HCT116 (cell line): Measurements from ENCODE around the gene MNT. TPM values are rescaled to one million over a fixed set of nuclear protein-coding genes. Genes with fewer than 3 reads are reported as not detected.

Source experiments
- ATAC-seq: fragments of 200-7000 bp; cut with Tn5 transposase; 2 replicates; pipeline ENCODE4 v1.9.1; 2020; ENCODE audit warnings: mild to moderate bottlenecking, moderate library complexity
- BruUV-seq: library from RNA; stranded (reverse); fragments of 400-500 nt; replicated peaks from 2 replicates; lab custom pipeline; 2021; lab: Mats Ljungman, UMichigan
- CTCF ChIA-PET: fragments of 300-600 bp; sonication (Branson Sonifier 250); formaldehyde crosslinking; loops from one replicate; lab custom pipeline; 2021; ENCODE audit warnings: antibody characterized with exemption; lab: Charles Lee
- POLR2A ChIA-PET: fragments of 300-600, 350-600 bp; sonication (Branson Sonifier 250); formaldehyde crosslinking; loops from one replicate; lab custom pipeline; 2021; ENCODE audit warnings: antibody characterized with exemption; lab: Charles Lee
- RAD21 ChIA-PET, 2 experiments: fragments of 300-600 bp; sonication (Branson Sonifier 250); formaldehyde crosslinking; loops; one replicate each; lab custom pipeline; 2023; ENCODE audit warnings: low total read pairs in 2 of 2; ENCODE audit not compliant: uncharacterized antibody in 2 of 2, unreplicated experiment in 2 of 2, low non-redundant PET in 1 of 2; lab: Charles Lee
- DNase-seq: peaks from one replicate; pipeline ENCODE4 v3.0.0-alpha.2; 2010; ENCODE audit warnings: low read depth, low spot score
- H2AFZ ChIP-seq: fragments of 200-600 bp; shearing (Covaris generic), sonication (generic); 2 replicates; pipeline ENCODE4 v1.6.1; 2017; ENCODE audit warnings: low read depth, mixed run types, mixed read lengths, antibody characterized with exemption, low read length; ENCODE audit not compliant: poor library complexity, severe bottlenecking
- H3K27ac ChIP-seq: 2 replicates; pipeline ENCODE4 v1.5.1; 2012; ENCODE audit warnings: low read depth, low read length
- H3K27me3 ChIP-seq: fragments of 200-600 bp; sonication (generic); 2 replicates; pipeline ENCODE4 v1.6.1; 2016; ENCODE audit warnings: mixed run types, low read length, mixed read lengths; ENCODE audit not compliant: insufficient read depth
- H3K36me3 ChIP-seq, 2 experiments: fragments of 200-500 bp in 1 of 2; fragments of 200-600 bp in 1 of 2; sonication (Bioruptor generic) in 1 of 2; sonication (generic) in 1 of 2; 2 replicates each; pipeline versions ENCODE4 v1.5.1 to v1.6.1; 2014 to 2016; ENCODE audit warnings: low read length in 2 of 2, inconsistent platforms in 1 of 2, mixed read lengths in 1 of 2, mixed run types in 1 of 2; ENCODE audit not compliant: insufficient read depth in 2 of 2, control insufficient read depth in 1 of 2
- H3K4me1 ChIP-seq, 2 experiments: fragments of 200-600 bp in 1 of 2; sonication (generic) in 1 of 2; 2 replicates each; pipeline versions ENCODE4 v1.5.1 to v1.6.1; 2012 to 2017; ENCODE audit warnings: low read length in 2 of 2, inconsistent platforms in 1 of 2, mild to moderate bottlenecking in 1 of 2, mixed read lengths in 1 of 2, mixed run types in 1 of 2, moderate library complexity in 1 of 2; ENCODE audit not compliant: insufficient read depth in 2 of 2, control insufficient read depth in 1 of 2
- H3K4me2 ChIP-seq: fragments of 200-600 bp; sonication (generic); 2 replicates; pipeline ENCODE4 v1.6.1; 2017; ENCODE audit warnings: mixed run types, low read length, mixed read lengths
- H3K4me3 ChIP-seq, 2 experiments: fragments of 200-600 bp in 1 of 2; sonication (generic) in 1 of 2; replicated peaks in 1 of 2; 2 replicates each; pipeline ENCODE4 v1.5.1; 2011 to 2016; ENCODE audit warnings: low read length in 2 of 2, control low read depth in 1 of 2, low read depth in 1 of 2, mild to moderate bottlenecking in 1 of 2, mixed read lengths in 1 of 2, mixed run types in 1 of 2
- H3K79me2 ChIP-seq: fragments of 200-600 bp; sonication (generic); 2 replicates; pipeline ENCODE4 v1.6.1; 2017; ENCODE audit warnings: mild to moderate bottlenecking, mixed run types, low read length, moderate library complexity, mixed read lengths; ENCODE audit not compliant: insufficient read depth
- H3K9ac ChIP-seq: fragments of 200-600 bp; sonication (generic); 2 replicates; pipeline ENCODE4 v1.6.1; 2016; ENCODE audit warnings: low read length, mixed read lengths
- H3K9me2 ChIP-seq: fragments of 200-600 bp; sonication (generic), shearing (Covaris generic); 2 replicates; pipeline ENCODE4 v1.6.1; 2017; ENCODE audit warnings: mixed run types, mild to moderate bottlenecking, moderate library complexity; ENCODE audit not compliant: insufficient read depth
- H3K9me3 ChIP-seq, 2 experiments: fragments of 200-500 bp in 1 of 2; fragments of 200-600 bp in 1 of 2; sonication (Bioruptor generic) in 1 of 2; sonication (generic) in 1 of 2; 2 replicates each; pipeline ENCODE4 v1.6.1; 2014 to 2017; ENCODE audit warnings: low read length in 2 of 2, mixed read lengths in 2 of 2, inconsistent platforms in 1 of 2, low read depth in 1 of 2, mild to moderate bottlenecking in 1 of 2, mixed run types in 1 of 2, moderate library complexity in 1 of 2; ENCODE audit not compliant: control insufficient read depth in 1 of 2, insufficient read depth in 1 of 2
- H4K20me1 ChIP-seq: fragments of 200-600 bp; sonication (generic), shearing (Covaris generic); 2 replicates; pipeline ENCODE4 v1.6.1; 2017; ENCODE audit warnings: mixed run types, mild to moderate bottlenecking, moderate library complexity; ENCODE audit not compliant: insufficient read depth
- ATF3 ChIP-seq: IDR thresholded peaks from 2 replicates; pipeline ENCODE4 v1.6.1; 2012
- CBX3 ChIP-seq: IDR thresholded peaks from 2 replicates; pipeline ENCODE4 v1.6.1; 2012; ENCODE audit warnings: low read depth
- EGR1 ChIP-seq: IDR thresholded peaks from 2 replicates; pipeline ENCODE4 v1.6.1; 2012; ENCODE audit warnings: low read depth
- ELF1 ChIP-seq: IDR thresholded peaks from 2 replicates; pipeline ENCODE4 v1.6.1; 2012; ENCODE audit warnings: low read depth, borderline replicate concordance
- EZH2phosphoT487 ChIP-seq: fragments of 200-600 bp; IDR thresholded peaks from 2 replicates; pipeline ENCODE4 v1.6.1; 2018; ENCODE audit warnings: antibody characterized with exemption, borderline replicate concordance
- FOSL1 ChIP-seq: IDR thresholded peaks from 2 replicates; pipeline ENCODE4 v1.6.1; 2012; ENCODE audit warnings: low read depth
- JUND ChIP-seq: IDR thresholded peaks from 2 replicates; pipeline ENCODE4 v1.6.1; 2012
- MAX ChIP-seq: IDR thresholded peaks from 2 replicates; pipeline ENCODE4 v1.6.1; 2012
- POLR2AphosphoS5 ChIP-seq: IDR thresholded peaks from 2 replicates; pipeline ENCODE4 v1.6.1; 2011; ENCODE audit warnings: mild to moderate bottlenecking, low read depth, low read length, moderate library complexity
- RAD21 ChIP-seq: IDR thresholded peaks from 2 replicates; pipeline ENCODE4 v1.6.1; 2012; ENCODE audit warnings: low read depth, mild to moderate bottlenecking
- SIN3A ChIP-seq: IDR thresholded peaks from 2 replicates; pipeline ENCODE4 v1.6.1; 2012; ENCODE audit warnings: low read depth
- SP1 ChIP-seq: IDR thresholded peaks from 2 replicates; pipeline ENCODE4 v1.6.1; 2012; ENCODE audit warnings: low read depth
- SRF ChIP-seq: IDR thresholded peaks from 2 replicates; pipeline ENCODE4 v1.6.1; 2012; ENCODE audit warnings: low read depth
- TCF7L2 ChIP-seq: IDR thresholded peaks from 2 replicates; pipeline ENCODE4 v1.7.0; 2011; ENCODE audit warnings: borderline replicate concordance, inconsistent platforms; ENCODE audit not compliant: insufficient read depth, insufficient read length; ENCODE audit errors: extremely low read depth
- intact Hi-C: fragments of 100-400 bp; cut with micrococcal nuclease; formaldehyde crosslinking; loops from 2 replicates; pipeline ENCODE4 v1.10.0; 2022
- total RNA-seq: library from RNA; stranded (reverse); gene quantifications from one replicate; pipeline ENCODE4 v1.2.1, GENCODE V29; 2021; ENCODE audit not compliant: unreplicated experiment

The MNT gene
- total RNA-seq, 1 experiment from 2014 or later, result 37.0 TPM

- ChIA-PET POLR2A (interaction anchor here (1.3 kb wide), 1 partner anchor 46 kb away, joined by 3 read pairs; no protein-coding TSS in a partner anchor), CTCF (interaction anchor here (1.1 kb wide), 1 partner anchor 21 kb away, joined by 3 read pairs; no protein-coding TSS in a partner anchor)
- H3K27ac ChIP-seq, result peak overlapping the region; percentile 99; the same call in 1 of the 2 replicates
- no peaks in the 10 kb centered on the region for H3K9me2 ChIP-seq
- no peaks in the 10 kb centered on the region for H3K79me2 ChIP-seq
- no peak for DNase-seq
- H3K27me3 ChIP-seq, result no peaks in the 10 kb centered on the region
- H3K9ac ChIP-seq, result peak overlapping the region; percentile 7; the same call in 1 of the 2 replicates
- peaks cover 4 to 7% of the 10 kb centered on the region in 2 experiments; a peak in 2 of 4 replicates for H3K36me3 ChIP-seq
- H3K4me3 ChIP-seq, result no peak overlapping the region
- H2AFZ ChIP-seq, result no peak overlapping the region
- TF ChIP-seq CBX3 (no peak), RAD21 (no peak), TCF7L2 (no peak), SRF (no peak), MAX (no peak), POLR2AphosphoS5 (no peak)
- TF ChIP-seq, all 23 proteins: peak for 0
- H3K4me1 ChIP-seq, result peaks cover 32 to 44% of the 10 kb centered on the region in 2 experiments
- H3K4me2 ChIP-seq, result peak overlapping the region; percentile 71; the same call in 1 of the 2 replicates
- no TSS peak for BruUV-seq
- no peak for ATAC-seq
- no peaks in the 10 kb centered on the region for H4K20me1 ChIP-seq
- RAD21 ChIA-PET, result no interaction called here
- no peaks in the 10 kb centered on the region for H3K9me3 ChIP-seq
- intact Hi-C loops, result no loop called here
Observed at GRCh38 chr17:2361010-2361760, 39.7 kb downstream of the MNT start.

GRCh38 chr17:2357931-2358434 is 42.9 kb downstream of the MNT start:
- peak overlapping the region; percentile 65 for H3K9ac ChIP-seq
- peaks cover 4 to 5% of the 10 kb centered on the region in 2 experiments; a peak in 2 of 4 replicates for H3K36me3 ChIP-seq
- ChIA-PET RAD21 (no interaction called here), CTCF (interaction anchor here (1.6 to 2.9 kb wide), 2 partner anchors 10 to 25 kb away, joined by 3 to 6 read pairs; no protein-coding TSS in a partner anchor), POLR2A (interaction anchor here (0.6 kb wide), 1 partner anchor 192 kb away, joined by 3 read pairs; no protein-coding TSS in a partner anchor)
- ATAC-seq (no peak), DNase-seq (no peak)
- no TSS peak for BruUV-seq
- peak overlapping the region; percentile 99 for H3K27ac ChIP-seq
- peak overlapping the region; percentile 71 for H3K4me2 ChIP-seq
- no peaks in the 10 kb centered on the region for H4K20me1 ChIP-seq
- H3K9me3 ChIP-seq, result no peaks in the 10 kb centered on the region
- TF ChIP-seq JUND, result no peak
- TF ChIP-seq ELF1, result no peak
- no peak for TF ChIP-seq RAD21
- TF ChIP-seq FOSL1, result no peak
- TF ChIP-seq EZH2phosphoT487, result no peak
- no peak for TF ChIP-seq SP1
- no peak for TF ChIP-seq CBX3
- TF ChIP-seq SIN3A, result no peak
- TF ChIP-seq EGR1, result no peak
- no peak for TF ChIP-seq ATF3
- no peak for TF ChIP-seq MAX
- no peak overlapping the region for H2AFZ ChIP-seq
- no peaks in the 10 kb centered on the region for H3K27me3 ChIP-seq
- no peak overlapping the region for H3K4me3 ChIP-seq
- H3K9me2 ChIP-seq, result no peaks in the 10 kb centered on the region
- intact Hi-C loops, result loop anchor here (2.0 kb wide), 1 partner anchor 43 kb away; the partner anchor contains the start of gene MNT
- H3K4me1 ChIP-seq, result peaks cover 37 to 53% of the 10 kb centered on the region in 2 experiments
- no peaks in the 10 kb centered on the region for H3K79me2 ChIP-seq
